HPDE6-E6E7 (cell line): Measurements from ENCODE around the gene CMTM2.
A peak's percentile ranks its signal among the peaks of the same experiment; 100 is the strongest.

ENCODE experiments used
- DNase-seq: peaks from one replicate; pipeline ENCODE4 v3.0.0; 2011; ENCODE audit warnings: missing footprints; ENCODE audit errors: extremely low spot score

Gene CMTM2, protein sequence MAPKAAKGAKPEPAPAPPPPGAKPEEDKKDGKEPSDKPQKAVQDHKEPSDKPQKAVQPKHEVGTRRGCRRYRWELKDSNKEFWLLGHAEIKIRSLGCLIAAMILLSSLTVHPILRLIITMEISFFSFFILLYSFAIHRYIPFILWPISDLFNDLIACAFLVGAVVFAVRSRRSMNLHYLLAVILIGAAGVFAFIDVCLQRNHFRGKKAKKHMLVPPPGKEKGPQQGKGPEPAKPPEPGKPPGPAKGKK

DNA sequence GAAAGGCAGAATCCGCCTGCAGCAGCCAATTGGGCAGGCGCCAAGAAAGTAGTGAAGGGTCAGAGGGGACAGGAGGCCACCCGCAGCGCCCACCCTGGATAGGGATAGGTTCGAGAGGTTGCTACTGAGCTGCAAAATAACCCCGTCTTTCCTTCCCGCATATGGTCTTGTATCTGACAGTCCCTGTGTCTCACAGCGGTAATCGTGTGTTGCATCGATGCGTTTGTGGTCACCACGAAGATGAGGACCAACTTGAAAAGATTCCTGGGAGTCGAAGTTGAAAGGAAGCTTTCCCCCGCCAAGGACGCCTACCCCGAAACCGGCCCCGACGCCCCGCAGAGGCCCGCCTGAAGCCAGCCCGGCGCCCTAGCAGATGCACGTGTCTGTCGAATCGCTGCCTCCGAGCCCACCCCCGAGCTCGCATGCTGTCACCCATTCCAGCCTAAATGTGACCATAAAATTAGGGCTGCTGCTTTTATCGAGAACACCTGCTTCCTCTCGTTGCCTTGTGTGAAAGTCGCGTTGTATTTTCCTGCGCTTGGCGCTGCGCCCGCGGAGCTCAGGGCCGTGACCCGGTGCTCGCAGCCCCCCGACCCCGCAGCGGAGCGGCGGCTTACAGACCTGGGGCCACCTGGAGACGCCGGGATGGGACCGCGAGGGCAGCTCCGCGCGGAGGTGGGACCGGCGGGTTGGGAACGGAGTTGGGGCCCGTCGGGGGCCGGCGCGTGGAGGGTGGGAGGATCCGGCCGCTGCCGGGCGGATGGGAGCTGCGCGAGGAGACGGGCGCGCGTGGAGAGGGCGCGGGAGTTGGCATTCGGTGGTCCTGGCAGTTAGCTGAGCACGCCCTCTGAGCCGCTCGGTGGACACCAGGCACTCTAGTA lies at the start of gene CMTM2:
Gene CMTM2 (plus strand): TSS at position 813 of the 881 bp plus-strand sequence. CDS start 145 bp downstream, outside the sequence.
- no peak for DNase-seq

DNA sequence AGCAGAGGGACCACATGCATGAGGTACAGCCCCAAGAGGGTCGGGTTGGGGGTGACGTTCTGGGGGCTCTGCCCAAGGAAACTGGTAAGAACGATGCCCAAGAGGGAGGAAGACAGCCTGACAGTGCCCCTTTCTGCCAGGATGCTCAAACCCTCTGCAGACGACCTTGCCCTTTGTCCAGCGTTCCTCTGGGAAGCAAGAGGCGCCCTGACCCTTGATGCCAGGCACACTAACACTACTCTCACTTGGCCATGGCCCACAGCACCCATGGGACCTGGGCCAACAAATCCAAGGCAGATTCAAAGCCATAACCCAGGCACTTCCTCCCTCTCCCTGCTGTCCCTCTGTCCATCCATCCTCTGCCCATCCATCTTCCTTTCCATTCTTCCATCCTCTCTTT lies 49.8 kb upstream of the CMTM2 start:
- no peak for DNase-seq

DNA sequence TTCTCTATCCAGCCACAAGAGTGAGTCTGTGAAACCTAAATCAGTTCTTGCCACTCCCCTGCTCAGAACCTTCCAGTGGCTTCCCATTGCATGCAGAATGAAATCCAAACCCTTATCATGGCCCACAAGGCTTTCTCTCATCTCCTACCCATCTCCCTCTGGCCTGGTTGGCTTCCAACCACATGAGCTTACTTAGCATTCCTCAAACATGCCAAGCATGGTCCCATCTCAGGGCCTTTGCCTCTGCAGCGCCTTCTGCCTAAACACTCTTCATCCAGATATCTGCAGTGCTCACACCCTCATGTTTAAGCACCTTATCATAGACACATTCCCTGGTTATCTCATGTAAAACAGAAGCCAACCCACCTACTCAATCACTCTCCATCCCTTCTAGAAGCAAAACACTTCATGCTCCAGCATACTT lies 44.9 kb upstream of the CMTM2 start:
- DNase-seq = no peak

DNA sequence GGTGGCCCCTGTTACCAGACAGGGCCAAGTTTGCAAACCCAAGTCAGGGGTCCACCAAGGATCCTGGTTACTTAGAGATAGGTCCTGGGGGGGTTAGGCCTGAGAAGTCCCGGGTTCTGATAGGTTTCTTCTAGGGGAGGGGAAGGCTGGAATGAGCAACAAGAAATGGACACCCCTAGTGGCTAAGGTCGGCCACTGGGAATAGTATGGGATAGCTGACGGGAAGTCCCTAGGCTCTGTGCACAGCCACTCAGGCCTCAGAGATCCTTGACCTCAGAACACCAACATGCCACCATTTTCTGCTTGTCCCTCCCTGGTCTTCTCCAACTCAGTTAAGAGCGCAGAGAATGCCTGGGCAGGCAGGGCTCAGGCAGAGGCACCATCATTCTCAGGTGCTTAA lies 42.7 kb upstream of the CMTM2 start:
- no peak for DNase-seq

DNA sequence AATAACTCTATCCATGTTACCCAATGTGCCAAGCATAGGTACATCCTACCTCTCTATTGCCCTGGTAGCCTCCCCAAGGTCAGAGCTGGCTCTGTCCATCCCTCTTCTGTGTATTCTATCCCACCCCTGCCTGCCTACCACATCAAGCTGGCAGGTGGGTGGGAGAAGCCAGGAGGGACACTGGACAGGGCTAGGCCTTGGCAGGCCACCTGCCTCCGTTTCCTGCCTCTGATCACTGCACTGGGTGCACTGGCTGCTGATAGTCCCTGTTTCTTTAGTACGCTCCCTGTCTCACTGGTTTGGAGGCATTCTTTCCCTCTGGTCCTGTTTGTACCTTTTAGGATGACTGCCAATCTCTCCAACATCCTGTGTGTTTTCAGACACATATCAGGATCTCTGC lies 42.0 kb upstream of the CMTM2 start:
- DNase-seq = no peak

DNA sequence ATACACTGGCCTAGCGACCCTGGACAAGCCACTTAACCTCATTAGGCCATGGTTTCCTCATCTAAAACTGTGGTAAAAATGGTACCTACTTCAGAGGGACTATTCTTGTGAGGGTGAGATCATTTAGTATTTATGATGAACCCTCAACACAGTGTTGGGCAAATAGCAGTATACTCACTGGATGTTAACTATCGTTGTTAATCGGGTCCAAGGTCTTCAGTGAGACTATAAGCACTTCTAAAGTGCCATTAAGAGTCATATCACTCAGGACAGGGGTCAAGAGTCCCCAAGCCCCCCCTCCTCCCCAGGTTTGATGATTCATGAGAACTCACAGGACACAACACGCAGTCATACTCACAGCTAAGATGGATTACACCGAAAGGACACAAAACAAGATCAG lies 40.4 kb upstream of the CMTM2 start:
- DNase-seq = no peak

DNA sequence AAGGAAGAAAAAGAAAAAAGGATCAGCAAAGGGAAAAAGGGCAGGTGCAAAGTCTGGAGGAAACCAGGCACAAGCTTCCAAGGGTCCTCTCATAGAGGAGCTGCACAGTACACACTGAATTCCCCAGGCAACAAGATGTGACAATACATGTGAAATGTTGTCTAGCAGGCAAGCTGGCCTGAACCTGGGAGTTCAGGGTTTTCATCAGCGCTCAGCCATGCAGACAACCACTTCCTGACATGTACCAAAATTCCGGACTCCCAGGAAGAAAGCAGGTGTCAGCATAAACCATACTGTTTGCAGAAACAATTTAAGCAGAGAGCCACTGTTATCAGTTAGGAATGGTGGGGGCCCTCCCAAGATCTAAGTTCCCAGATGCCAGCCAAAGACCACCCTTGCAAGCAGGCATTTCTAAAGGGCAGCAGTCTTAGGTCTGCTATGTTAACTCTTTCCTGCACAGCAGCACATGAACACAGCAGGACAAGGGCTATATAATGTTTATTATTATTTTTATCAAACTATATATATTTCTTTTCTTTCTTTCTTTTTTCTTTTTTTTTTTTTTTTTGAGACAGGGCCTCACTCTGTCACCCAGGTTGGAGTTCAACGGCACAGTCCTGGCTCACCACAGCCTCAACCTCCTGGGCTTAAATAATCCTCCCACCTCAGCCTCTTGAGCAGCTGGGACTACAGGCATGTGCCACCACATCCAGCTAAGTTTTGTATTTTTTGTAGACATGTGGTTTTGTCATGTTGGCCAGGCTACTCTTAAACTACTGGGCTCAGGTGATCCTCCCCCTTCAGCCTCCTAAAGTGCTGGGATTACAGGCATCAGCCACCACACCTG lies 39.4 kb upstream of the CMTM2 start:
- DNase-seq = no peak

DNA sequence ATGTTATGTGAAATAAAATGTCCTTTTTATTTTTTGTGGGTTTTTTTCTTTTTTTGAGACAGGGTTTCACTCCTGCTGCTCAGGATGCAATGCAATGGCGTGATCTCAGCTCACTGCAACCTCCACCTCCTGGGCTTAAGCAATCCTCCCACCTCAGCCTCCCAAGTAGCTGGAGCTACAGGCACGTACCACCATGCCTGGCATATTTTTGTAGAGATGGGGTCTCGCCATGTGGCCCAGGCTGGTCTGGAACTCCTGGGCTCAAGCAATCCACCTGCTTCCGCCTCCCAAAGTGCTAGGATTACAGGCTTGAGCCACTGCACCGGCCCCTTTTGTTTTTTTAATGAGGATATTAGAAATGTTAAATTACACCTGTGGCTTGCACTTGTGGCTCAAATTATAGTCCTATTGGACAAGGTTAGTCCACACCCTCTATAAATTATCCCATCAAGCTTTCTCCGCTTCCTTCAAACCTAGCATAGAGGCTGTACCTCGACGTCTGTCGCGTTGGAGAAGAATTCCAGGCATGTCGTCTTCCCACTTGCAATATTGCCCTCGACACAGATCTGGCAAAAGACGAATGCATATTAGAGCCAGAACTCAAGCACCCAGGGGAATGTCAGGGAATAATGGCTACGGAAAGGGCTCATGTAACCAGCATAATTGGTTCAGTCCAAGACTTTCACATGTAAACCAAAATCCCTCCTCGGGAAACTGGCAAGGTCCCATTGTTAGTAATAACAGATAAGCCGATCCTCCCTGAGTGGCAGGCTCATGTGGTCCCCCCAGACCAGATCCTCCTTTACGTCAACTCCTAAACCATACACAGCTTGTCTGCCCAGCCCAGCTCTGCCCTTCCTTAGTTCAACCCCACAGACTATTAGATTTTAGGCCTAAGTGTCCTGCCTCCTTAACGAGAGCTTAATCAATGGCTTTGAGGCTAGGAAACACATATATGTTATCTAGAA lies 37.6 kb upstream of the CMTM2 start:
- no peak for DNase-seq

DNA sequence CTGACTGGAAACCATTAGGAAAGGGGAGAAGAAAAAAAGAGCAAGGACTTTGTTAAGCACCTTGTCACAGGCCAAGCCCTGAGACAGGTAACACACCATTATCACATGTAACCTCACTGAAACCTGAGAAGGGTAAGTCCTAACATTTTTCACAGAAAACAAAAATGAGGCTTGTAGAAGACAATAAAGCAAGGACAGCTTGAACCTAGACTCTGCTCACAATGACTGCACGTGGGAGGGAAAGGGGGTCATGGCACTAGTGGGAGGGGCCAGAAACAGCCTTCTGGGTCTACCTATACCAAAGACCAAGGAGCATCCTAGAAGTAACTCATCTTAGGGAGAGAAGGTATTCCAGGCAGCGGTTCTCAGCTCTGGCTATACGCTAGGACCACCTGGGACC lies 36.9 kb upstream of the CMTM2 start:
- no peak for DNase-seq

DNA sequence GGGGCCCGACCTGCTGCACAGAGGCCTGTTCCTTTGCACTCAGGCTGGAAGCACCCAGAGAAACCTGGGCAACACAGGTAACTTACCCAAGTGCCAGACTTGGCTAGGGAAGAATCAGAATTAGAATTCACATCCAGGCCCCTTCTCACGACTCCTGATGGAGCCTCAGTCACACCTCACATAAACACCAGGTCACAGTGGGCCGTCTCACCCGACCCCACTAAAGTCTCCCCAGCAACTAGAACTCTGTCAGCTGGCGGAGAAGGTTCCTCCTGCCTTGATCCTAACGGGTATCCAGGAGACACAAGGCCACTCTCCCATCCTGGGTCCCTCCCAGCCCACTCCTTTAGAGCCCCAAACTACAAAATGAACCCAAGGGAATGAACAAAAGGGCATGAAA lies 35.7 kb upstream of the CMTM2 start:
- no peak for DNase-seq

DNA sequence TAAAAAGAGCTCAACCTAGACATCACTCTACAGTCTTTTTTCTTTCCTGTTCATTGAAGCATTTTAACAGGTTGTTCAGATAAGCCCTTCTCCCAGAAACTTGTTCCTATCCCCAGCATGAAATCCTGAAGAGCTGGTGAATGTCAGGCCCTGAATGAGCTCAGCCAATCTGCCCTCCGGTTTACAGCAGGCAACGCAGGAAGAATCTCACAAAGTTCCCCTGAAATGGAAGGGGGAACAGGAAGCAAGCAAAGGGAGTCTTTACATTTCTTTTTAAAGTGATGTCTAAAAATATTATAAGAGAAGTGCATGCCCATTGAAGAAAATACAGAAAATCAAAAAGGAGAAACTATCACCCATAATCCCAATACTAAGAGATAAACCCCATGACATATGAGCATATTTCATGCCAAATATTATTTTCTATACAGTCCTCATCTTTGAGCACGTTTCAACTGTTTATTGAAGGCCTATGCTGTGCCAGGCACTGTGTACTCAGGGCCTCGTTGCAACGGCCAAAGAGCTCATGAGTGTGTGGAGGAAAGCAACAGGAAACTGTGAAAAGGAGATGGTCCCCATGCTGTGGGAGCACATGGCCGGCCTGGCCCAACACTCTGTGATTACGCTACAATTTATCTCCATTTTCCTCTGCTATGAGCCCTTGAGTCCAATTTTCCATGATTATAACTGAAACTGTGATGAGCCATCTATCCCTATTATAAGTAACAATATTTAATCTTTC lies 35.1 kb upstream of the CMTM2 start:
- no peak for DNase-seq

DNA sequence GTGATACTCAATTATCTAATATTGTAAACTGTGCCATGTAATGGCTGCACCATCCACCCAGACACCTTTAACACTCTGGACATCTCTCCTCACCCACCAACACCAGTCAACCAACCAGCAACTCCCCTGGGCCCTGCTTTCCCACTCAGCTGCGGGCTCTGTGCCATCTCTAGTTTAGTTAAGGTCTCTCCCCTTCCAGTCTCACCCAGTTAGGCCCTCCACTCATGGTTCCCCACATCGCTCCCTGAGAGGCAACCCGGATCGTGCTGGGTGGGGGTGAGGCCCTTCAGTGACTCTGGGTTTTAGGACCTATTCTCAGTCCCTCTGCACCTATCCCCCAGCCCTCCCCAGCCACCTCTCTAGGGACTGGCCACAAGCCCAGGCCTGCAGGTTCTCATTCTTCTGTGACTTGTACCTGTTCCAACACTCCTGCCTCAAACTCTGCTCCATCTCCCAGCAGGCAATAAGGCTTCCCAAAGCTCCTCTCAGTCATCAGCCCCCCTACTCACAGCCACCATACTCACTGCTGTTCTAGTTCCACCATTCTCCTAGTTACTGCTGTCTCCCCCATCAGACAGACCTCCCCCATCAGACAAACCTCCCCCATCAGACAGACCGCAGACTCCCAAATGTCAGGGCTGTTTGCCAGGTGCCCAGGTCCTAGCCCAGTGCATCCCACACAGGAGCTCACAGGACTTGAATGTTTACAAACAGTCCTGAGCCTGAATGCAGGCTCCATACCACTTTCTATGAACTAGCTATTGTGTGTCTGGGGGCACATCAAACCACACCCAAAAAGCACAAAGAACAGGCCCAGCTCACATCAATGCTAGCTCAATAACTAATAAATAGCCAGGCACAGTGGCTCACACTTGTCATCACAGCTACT lies 31.9 kb upstream of the CMTM2 start:
- DNase-seq = no peak

DNA sequence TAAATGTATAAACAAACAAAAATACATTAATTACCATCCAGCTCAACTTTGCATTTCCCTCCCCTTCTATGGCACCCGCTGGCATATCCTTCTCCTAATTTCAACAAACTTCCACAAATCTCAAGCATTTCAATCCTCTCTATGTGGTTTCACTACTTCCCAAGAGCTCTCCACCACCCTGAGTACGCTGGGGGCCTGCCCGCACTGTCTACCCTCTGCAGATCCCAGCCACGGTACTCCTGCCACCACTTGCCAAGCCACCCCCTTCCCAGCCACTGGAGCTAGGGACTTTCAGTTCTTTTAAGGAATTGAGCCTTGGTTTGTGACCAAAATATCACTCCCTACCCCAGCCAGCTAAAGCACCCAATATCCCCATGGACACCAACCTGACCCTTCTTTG lies 31.2 kb upstream of the CMTM2 start:
- no peak for DNase-seq

DNA sequence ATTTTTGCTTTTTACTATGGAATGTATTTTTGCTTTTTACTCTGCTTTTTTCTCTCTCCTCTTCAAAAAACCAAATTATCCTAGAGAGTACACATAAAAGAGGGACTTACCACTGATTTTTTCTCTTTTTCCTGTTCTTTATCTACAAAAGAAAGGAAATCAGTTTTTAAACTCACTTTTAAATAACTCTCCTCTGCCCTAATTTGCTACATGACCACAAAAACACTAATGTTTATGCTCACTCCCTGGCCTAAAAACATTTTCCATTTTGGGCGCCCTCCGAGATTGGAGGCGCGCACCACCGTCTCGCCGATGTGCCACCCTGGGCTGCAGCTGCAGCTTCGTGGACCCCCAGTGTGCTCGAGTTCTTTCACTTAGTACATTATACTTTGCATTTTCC lies 30.4 kb upstream of the CMTM2 start:
- no peak for DNase-seq

DNA sequence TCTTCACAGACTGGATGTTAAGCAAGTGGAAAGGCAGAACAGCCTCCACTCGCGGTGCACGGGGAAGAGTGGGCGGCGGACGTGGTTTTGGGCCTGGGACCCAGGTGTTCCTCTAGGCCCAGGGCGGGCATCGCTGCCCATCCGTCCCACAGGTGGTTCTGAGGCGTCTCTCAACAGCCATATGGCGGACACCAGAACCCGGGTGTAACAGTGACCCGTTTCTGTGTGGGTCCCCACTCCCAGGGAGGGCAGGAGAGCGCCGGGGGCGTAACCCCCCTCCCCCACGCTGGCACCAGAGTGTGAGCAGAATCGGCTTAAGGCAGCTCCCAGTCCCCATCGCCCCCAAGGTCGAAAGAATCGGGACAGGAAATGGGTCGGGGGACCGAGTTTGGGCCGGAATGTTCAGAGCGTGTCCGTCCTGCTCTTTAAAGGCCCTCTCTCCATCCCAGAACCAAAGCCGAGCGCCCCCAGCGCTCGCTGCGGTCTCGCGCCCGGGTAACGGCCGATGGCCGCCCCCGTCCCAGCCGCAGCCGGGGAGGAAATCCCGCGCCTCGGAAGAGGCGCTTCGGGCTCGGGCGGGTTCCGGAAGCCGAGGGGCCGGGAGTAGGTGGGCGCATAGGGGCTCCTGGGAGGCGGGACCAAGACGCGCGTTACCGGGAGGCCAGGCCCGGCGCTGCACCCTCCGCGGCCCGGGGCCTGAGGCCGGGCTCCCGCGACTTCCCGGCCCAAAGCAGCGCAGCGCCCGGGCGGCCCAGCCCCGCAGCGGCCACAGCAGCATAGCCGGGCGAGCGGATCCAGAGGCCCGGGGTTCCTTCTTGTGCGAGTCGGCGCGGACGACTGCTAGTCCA lies 29.8 kb upstream of the CMTM2 start, which contains the start of gene TK2:
Gene TK2 (minus strand): TSS at position 839 of the 848 bp plus-strand sequence. CDS start 61 bp downstream, at position 778.
- DNase-seq = peak; percentile 70

DNA sequence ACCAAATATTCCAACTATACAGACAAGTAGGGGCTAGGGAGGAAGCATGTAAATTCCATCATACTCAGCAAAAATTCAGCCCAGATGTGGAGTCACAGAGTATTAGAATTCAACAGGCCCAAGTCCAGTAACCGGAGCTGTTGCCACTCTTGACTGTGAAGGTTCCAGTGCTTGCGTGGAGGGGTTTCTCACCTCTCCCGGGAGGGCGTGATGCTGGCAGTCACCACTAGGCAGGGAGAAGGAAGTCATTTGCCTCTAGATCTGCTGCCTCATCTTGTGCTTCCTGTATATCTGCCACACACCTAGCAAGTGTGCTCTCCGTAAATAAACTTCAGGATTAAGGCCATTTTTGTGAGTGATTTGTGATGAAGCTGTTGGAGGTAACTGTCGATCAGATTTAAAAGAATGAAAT lies 27.9 kb upstream of the CMTM2 start:
- DNase-seq = peak; percentile 49

DNA sequence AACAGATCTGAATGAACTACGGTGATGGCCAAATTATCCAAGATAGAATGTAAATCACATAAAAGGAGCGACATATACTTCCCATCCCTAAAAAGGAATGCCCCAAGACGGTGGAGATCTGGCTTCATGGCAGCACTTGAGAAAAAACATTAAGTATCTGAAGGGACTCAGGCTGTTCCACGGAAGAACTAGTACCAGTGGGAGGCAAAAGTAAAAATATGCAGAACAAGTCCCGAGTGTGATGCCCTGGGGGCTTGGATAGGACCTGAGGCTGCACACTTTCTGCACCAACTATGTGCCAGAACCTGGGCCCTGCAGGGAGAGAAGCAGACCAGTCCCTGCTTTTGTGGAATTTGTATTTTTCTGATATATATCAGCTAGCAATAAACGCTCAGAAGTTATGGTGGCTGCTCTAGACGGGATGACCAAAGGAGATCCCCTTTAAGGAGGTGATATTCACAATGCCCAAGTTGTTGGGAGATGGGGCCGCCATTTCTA lies 27.4 kb upstream of the CMTM2 start:
- DNase-seq = peak; percentile 33
